Ishikawa (cell line): Measurements from ENCODE around the gene PLA2G4A.

Source experiments
- CREB1 ChIP-seq: IDR thresholded peaks from 2 replicates; pipeline ENCODE4 v1.6.1; 2012; ENCODE audit warnings: low read depth
- EGR1 ChIP-seq: IDR thresholded peaks from 2 replicates; pipeline ENCODE4 v1.6.1; 2012
- EP300 ChIP-seq: IDR thresholded peaks from 2 replicates; pipeline ENCODE4 v1.6.1; 2012; ENCODE audit warnings: borderline replicate concordance
- FOXM1 ChIP-seq: IDR thresholded peaks from 2 replicates; pipeline ENCODE4 v1.6.1; 2012; ENCODE audit warnings: low read depth, borderline replicate concordance
- RAD21 ChIP-seq: IDR thresholded peaks from 2 replicates; pipeline ENCODE4 v1.6.1; 2012; ENCODE audit warnings: low read depth
- TAF1 ChIP-seq: IDR thresholded peaks from 2 replicates; pipeline ENCODE4 v1.6.1; 2012; ENCODE audit warnings: low read depth, mild to moderate bottlenecking
- TCF12 ChIP-seq: IDR thresholded peaks from 2 replicates; pipeline ENCODE4 v1.6.1; 2012; ENCODE audit warnings: low read depth
- TEAD4 ChIP-seq: IDR thresholded peaks from 2 replicates; pipeline ENCODE4 v1.6.1; 2012
- YY1 ChIP-seq: IDR thresholded peaks from 2 replicates; pipeline ENCODE4 v1.6.1; 2012; ENCODE audit warnings: low read depth
- ZBTB7A ChIP-seq: IDR thresholded peaks from 2 replicates; pipeline ENCODE4 v1.6.1; 2012; ENCODE audit warnings: low read depth
- TF ChIP-seq, protein P1 (sequence below): IDR thresholded peaks from 2 replicates; pipeline ENCODE4 v1.6.1; 2012
- TF ChIP-seq, protein P2 (sequence below): IDR thresholded peaks from 2 replicates; pipeline ENCODE4 v1.6.1; 2012
- TF ChIP-seq, protein P3 (sequence below): IDR thresholded peaks from 2 replicates; pipeline ENCODE4 v1.6.1; 2012; ENCODE audit warnings: low read depth, mild to moderate bottlenecking

DNA sequence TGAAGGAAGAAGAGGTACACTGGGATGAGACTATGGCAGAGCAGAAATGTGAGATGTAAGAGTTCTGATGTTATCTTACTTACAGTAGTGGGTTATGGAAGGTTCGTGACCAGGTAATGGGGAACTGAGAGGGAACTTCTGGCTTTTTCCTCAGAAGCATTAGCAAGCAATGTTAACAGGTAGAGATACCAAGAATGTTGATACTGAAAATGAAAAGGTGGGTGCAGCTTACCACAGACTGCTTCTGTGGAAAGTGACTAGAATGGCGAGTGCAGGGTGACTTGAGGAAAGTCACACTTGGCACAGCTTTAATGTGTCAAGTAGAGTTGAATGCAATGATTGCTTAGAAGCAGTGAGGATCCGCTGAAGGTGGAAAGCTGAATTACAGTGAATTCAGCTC, 70.8 kb downstream of the PLA2G4A start:
- TF ChIP-seq, protein P1, sequence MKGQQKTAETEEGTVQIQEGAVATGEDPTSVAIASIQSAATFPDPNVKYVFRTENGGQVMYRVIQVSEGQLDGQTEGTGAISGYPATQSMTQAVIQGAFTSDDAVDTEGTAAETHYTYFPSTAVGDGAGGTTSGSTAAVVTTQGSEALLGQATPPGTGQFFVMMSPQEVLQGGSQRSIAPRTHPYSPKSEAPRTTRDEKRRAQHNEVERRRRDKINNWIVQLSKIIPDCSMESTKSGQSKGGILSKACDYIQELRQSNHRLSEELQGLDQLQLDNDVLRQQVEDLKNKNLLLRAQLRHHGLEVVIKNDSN, result no peak
- TF ChIP-seq, protein P2, sequence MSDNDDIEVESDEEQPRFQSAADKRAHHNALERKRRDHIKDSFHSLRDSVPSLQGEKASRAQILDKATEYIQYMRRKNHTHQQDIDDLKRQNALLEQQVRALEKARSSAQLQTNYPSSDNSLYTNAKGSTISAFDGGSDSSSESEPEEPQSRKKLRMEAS, result no peak
- no peak for TF ChIP-seq CREB1
- TF ChIP-seq TCF12, result no peak
- TF ChIP-seq YY1, result no peak
- TF ChIP-seq ZBTB7A, result no peak
- no peak for TF ChIP-seq EP300
- TF ChIP-seq, protein P3, sequence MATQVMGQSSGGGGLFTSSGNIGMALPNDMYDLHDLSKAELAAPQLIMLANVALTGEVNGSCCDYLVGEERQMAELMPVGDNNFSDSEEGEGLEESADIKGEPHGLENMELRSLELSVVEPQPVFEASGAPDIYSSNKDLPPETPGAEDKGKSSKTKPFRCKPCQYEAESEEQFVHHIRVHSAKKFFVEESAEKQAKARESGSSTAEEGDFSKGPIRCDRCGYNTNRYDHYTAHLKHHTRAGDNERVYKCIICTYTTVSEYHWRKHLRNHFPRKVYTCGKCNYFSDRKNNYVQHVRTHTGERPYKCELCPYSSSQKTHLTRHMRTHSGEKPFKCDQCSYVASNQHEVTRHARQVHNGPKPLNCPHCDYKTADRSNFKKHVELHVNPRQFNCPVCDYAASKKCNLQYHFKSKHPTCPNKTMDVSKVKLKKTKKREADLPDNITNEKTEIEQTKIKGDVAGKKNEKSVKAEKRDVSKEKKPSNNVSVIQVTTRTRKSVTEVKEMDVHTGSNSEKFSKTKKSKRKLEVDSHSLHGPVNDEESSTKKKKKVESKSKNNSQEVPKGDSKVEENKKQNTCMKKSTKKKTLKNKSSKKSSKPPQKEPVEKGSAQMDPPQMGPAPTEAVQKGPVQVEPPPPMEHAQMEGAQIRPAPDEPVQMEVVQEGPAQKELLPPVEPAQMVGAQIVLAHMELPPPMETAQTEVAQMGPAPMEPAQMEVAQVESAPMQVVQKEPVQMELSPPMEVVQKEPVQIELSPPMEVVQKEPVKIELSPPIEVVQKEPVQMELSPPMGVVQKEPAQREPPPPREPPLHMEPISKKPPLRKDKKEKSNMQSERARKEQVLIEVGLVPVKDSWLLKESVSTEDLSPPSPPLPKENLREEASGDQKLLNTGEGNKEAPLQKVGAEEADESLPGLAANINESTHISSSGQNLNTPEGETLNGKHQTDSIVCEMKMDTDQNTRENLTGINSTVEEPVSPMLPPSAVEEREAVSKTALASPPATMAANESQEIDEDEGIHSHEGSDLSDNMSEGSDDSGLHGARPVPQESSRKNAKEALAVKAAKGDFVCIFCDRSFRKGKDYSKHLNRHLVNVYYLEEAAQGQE, result no peak
- no peak for TF ChIP-seq TAF1
- TF ChIP-seq RAD21, result no peak
- no peak for TF ChIP-seq TEAD4
- no peak for TF ChIP-seq EGR1
- no peak for TF ChIP-seq FOXM1
